ENCODE results near the gene HLTF.
"Not testable (repeated sequence)": the region's sequence is repeated elsewhere in the genome, so short reads cannot be mapped to it uniquely, and the experiment has no call there.

Gene HLTF

DNA sequence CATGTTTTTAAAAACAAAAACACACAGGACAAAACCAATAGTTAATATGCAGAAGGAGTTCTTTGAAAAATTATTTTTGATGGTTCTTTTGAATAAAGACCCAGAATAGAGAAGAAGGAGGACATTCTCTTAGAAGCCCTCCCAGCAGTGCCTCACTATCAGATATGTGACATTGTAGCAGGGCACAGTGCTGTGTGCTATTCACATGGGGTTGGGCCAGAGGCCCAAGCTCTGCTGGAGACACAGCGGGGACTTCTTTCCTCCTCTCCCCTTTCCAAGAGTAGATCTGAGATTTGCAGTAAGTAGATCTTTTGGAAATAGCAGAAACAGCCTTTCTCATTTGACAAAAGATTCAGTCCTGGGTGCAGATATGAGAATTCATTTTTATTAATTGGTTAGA, 88.7 kb downstream of the HLTF start:
- no peak for DNase-seq (ENCODE audit: low spot score)
- H3K27ac ChIP-seq = no peak overlapping the region
- POLR2A ChIA-PET (ENCODE audit: low non-redundant PET) = no interaction called here
- CTCF ChIA-PET = interaction anchor here (0.6 kb wide), 1 partner anchor 21 kb away, joined by 3 read pairs; no protein-coding TSS in a partner anchor
- TF ChIP-seq, protein P1, sequence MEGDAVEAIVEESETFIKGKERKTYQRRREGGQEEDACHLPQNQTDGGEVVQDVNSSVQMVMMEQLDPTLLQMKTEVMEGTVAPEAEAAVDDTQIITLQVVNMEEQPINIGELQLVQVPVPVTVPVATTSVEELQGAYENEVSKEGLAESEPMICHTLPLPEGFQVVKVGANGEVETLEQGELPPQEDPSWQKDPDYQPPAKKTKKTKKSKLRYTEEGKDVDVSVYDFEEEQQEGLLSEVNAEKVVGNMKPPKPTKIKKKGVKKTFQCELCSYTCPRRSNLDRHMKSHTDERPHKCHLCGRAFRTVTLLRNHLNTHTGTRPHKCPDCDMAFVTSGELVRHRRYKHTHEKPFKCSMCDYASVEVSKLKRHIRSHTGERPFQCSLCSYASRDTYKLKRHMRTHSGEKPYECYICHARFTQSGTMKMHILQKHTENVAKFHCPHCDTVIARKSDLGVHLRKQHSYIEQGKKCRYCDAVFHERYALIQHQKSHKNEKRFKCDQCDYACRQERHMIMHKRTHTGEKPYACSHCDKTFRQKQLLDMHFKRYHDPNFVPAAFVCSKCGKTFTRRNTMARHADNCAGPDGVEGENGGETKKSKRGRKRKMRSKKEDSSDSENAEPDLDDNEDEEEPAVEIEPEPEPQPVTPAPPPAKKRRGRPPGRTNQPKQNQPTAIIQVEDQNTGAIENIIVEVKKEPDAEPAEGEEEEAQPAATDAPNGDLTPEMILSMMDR (conservative IDR thresholded peaks at IDR 0.05; ENCODE audit: low read depth) = no peak

DNA sequence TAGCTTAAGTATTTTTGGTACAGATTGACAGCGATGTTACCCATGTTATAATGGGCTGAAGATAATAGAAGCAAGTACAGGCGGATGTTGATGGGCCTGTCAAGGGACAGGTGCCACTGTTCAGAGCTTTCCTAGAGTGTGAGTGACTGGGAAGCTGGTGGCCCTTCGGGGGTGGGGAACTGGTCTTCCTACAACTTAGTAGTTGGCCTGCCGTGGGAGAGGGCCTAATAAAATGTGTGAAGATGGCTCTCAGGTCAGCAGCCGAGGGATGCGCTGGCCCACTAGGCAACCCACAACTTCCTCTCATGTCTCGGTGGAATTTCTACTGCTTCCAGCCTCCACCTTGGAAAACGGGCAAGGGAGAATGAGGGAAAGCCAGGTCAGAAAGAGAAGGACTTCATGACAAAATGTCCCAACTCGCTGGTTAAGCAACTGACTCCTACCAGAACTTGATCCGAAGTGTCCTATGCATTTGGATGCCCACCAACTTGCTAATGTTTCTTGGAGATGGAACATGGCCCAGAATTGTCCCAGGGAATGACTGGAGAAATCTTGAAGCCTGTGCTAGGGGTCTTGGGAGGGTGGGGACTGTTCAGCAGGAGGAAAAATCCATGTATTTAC, 93.6 kb downstream of the HLTF start:
- TF ChIP-seq, protein P1 (conservative IDR thresholded peaks at IDR 0.05; ENCODE audit: low read depth) = no peak
- CTCF ChIA-PET = interaction anchor here (1.1 kb wide), 1 partner anchor 38 kb away, joined by 3 read pairs; no protein-coding TSS in a partner anchor
- POLR2A ChIA-PET (ENCODE audit: low non-redundant PET) = interaction anchor here (1.0 kb wide), 1 partner anchor 10 kb away, joined by 5 read pairs; no protein-coding TSS in a partner anchor
- H3K27ac ChIP-seq = no peak overlapping the region
- no peak for DNase-seq (ENCODE audit: low spot score)

DNA sequence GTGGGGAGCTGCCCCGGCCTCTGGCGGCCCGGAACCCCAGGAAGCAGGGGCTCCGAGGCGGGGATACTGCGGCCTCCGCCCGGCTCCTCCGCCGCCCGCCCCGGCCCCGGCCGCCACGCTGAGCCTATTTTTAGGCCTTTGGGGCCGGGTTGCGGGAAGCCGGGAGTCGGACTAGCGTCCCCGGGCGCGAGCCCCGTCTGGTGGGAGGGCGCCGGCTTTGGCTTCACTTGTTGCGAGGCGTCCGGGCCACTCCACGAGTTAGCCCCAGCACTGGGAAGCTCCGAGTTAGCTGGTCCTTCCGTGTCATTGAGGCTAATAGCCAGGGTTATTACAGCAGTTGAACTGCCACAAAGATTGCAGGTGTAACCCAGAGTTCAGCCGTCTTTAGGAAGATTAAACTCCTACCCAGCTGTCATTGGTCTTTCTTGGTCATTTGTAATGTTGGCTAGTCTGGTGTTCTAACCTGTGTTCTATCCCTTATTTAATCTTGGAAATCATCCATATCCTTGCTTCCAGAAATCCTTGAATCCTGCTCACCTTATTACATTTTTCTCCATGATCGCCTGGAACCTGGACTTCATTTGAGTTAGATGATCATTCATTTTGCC, 94.2 kb downstream of the HLTF start:
- peak overlapping the region; percentile 79 for H3K27ac ChIP-seq
- CTCF ChIA-PET = interaction anchor here (1.1 to 1.4 kb wide), 2 partner anchors 37 to 129 kb away, joined by 3 read pairs; no protein-coding TSS in a partner anchor
- DNase-seq (ENCODE audit: low spot score) = peak; percentile 30
- TF ChIP-seq, protein P1 (conservative IDR thresholded peaks at IDR 0.05; ENCODE audit: low read depth) = no peak
- POLR2A ChIA-PET (ENCODE audit: low non-redundant PET) = interaction anchor here (0.9 to 1.0 kb wide), 2 partner anchors 9 to 11 kb away, joined by 3 to 5 read pairs; no protein-coding TSS in a partner anchor

DNA sequence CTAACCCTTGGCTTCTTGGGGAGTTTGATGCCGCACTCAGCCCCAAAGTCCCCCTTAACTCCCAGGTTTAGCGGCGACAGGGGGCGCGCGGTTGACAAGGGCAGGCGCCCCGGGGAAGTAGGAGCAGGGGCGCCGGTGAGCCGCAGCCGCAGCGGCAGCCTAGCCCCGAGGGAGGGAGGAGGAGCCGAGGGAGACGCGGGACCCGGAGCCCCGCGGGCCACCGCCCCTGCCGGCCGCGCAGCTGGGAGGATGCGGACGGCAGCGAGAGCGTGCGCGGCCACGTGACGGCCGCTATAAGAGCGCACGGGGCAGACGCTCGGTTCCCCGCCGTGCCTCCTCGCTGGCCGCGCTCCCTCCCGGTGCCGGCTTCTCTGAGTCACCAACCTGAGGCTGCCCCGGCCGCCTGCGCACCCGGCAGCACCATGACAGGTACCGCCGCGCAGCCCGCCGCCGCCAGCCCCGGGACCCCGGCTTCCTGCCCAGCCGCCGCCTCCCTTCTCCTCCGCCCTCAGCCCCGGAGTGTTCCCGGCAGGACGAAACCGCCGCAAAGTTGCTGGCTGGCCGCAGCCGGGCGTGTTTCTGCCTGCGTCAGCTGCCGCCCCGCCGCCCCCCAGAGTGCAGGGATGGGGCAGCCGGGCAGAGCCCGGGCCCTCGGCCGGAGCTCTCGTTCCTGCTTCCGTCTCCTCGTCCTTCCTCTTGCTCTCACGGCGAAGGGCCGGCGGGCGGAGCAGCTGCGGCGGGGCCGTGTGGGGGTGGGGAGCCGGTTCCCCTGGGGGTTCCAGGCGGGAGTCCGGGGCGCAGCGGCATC, 94.9 kb downstream of the HLTF start, which contains the start of gene GYG1:
TSS of gene GYG1 (plus strand) at position 322 of the 808 bp plus-strand sequence. CDS start at position 423, 101 bp downstream.
- ChIA-PET POLR2A (ENCODE audit: low non-redundant PET) (interaction anchor here (0.9 to 1.0 kb wide), 2 partner anchors 10 to 12 kb away, joined by 3 to 5 read pairs; no protein-coding TSS in a partner anchor), CTCF (interaction anchor here (0.7 to 1.4 kb wide), 3 partner anchors 36 to 129 kb away, joined by 3 read pairs; no protein-coding TSS in a partner anchor)
- peak within 1 kb of the TSS; percentile 79 for H3K27ac ChIP-seq
- peak; percentile 78 for DNase-seq (ENCODE audit: low spot score)
- TF ChIP-seq, protein P1 (conservative IDR thresholded peaks at IDR 0.05; ENCODE audit: low read depth) = peak; percentile 34

DNA sequence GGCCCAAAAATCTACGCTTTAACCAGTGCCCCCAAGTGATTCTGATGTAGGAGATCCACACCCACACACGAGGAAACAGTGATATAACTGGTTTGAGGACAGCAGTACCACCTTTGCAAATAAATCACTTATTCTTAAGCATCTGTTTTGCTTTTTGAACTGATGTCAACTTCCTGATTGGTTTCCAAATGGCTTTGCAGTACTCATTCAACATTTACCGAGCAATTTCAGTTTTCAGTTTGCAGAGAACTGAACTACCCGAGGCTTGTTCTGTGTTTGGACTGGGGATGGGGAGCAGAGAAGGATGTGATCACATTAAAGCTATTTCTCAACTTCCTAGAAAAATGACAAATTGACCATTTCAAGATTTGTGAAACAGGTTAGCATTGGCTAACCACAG, 96.1 kb downstream of the HLTF start:
- no peak for DNase-seq (ENCODE audit: low spot score)
- H3K27ac ChIP-seq = no peak overlapping the region
- ChIA-PET CTCF (interaction anchor here (0.6 kb wide), 1 partner anchor 350 kb away, joined by 3 read pairs; no protein-coding TSS in a partner anchor), POLR2A (ENCODE audit: low non-redundant PET) (no interaction called here)
- TF ChIP-seq, protein P1 (conservative IDR thresholded peaks at IDR 0.05; ENCODE audit: low read depth) = no peak

DNA sequence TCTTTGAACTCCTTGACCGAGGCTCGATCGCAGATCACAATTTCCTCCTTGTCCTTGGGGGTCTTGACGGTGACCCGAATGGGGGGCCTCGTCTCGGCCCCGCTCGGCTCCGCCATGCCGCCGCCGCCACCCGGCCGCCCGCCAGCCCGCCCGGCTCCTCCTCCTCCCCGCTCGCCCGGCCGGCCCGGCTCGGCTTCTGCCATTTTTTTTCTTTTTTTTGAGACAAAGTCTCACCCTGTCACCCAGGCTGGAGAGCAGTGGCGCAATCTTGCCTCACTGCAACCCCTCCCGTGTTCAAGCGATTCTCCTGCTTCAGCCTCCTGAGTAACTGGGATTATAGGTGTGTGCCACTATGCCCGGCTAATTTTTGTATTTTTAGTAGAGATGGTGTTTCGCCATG, 98.8 kb downstream of the HLTF start:
- CTCF ChIA-PET = interaction anchor here (0.6 kb wide), 1 partner anchor 32 kb away, joined by 5 read pairs; no protein-coding TSS in a partner anchor
- DNase-seq (ENCODE audit: low spot score); POLR2A ChIA-PET (ENCODE audit: low non-redundant PET); H3K27ac ChIP-seq: not testable (repeated sequence)
